ENCODE results near the gene GRAMD1B. TPM values are rescaled to one million over a fixed set of nuclear protein-coding genes. Genes with fewer than 3 reads are reported as not detected.

GRAMD1B gene
- total RNA-seq, 1 experiment from 2014 or later = 12.7 TPM

DNA sequence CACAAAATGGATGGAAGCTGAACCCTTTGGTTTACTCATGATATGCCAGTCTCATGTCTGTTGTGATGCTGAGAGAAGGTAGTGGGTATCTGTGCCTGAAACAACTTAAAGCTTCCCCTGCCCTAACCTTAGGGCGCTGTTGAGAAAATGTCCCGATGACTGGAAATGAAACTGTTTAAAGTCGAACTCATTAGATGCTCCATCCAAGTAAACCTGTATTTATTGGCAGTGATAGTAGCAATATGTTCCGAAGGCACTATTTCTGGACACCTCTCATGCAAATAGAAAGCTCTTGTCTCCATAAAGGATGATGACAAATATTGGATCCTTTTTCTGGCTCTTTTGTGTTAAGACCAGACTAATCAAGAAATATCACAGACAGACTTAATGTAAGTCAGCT is 86.2 kb downstream of the GRAMD1B start:
- ChIA-PET CTCF (no interaction called here), RAD21 (ENCODE audit: low non-redundant PET in 1 of 2, low total read pairs in 2 of 2, uncharacterized antibody in 2 of 2, unreplicated experiment in 2 of 2) (no interaction called here), POLR2A (no interaction called here)
- H3K9me2 ChIP-seq (ENCODE audit: insufficient read depth) = no peaks in the 10 kb centered on the region
- H3K36me3 ChIP-seq (ENCODE audit: control insufficient read depth in 1 of 2, insufficient read depth in 2 of 2, low read length in 2 of 2) = no peaks in the 10 kb centered on the region
- H2AFZ ChIP-seq (ENCODE audit: low read depth, low read length, poor library complexity, severe bottlenecking) = no peak overlapping the region
- no peaks in the 10 kb centered on the region for H3K79me2 ChIP-seq (ENCODE audit: insufficient read depth, low read length)
- intact Hi-C loops (cut with micrococcal nuclease) = loop anchor here (10.0 kb wide), 1 partner anchor 189 kb away; no protein-coding TSS in a partner anchor
- no peaks in the 10 kb centered on the region for H3K9me3 ChIP-seq (ENCODE audit: control insufficient read depth in 1 of 2, insufficient read depth in 1 of 2, low read depth in 1 of 2, low read length in 2 of 2)
- ATAC-seq (no peak), DNase-seq (ENCODE audit: low read depth, low spot score) (no peak)
- H4K20me1 ChIP-seq (ENCODE audit: insufficient read depth) = no peaks in the 10 kb centered on the region
- no peaks in the 10 kb centered on the region; the same call in 1 of the 2 replicates for H3K27me3 ChIP-seq (ENCODE audit: insufficient read depth, low read length)
- peaks cover 10 to 17% of the 10 kb centered on the region in 2 experiments for H3K4me1 ChIP-seq (ENCODE audit: control insufficient read depth in 1 of 2, insufficient read depth in 2 of 2, low read length in 2 of 2)
- no peak overlapping the region for H3K4me2 ChIP-seq (ENCODE audit: low read length)
- no peak overlapping the region for H3K27ac ChIP-seq (ENCODE audit: low read depth, low read length)
- TF ChIP-seq FOSL1 (IDR thresholded peaks at IDR 0.05; ENCODE audit: low read depth) (no peak), SP1 (IDR thresholded peaks at IDR 0.05; ENCODE audit: low read depth) (no peak)
- TF ChIP-seq, protein P1, sequence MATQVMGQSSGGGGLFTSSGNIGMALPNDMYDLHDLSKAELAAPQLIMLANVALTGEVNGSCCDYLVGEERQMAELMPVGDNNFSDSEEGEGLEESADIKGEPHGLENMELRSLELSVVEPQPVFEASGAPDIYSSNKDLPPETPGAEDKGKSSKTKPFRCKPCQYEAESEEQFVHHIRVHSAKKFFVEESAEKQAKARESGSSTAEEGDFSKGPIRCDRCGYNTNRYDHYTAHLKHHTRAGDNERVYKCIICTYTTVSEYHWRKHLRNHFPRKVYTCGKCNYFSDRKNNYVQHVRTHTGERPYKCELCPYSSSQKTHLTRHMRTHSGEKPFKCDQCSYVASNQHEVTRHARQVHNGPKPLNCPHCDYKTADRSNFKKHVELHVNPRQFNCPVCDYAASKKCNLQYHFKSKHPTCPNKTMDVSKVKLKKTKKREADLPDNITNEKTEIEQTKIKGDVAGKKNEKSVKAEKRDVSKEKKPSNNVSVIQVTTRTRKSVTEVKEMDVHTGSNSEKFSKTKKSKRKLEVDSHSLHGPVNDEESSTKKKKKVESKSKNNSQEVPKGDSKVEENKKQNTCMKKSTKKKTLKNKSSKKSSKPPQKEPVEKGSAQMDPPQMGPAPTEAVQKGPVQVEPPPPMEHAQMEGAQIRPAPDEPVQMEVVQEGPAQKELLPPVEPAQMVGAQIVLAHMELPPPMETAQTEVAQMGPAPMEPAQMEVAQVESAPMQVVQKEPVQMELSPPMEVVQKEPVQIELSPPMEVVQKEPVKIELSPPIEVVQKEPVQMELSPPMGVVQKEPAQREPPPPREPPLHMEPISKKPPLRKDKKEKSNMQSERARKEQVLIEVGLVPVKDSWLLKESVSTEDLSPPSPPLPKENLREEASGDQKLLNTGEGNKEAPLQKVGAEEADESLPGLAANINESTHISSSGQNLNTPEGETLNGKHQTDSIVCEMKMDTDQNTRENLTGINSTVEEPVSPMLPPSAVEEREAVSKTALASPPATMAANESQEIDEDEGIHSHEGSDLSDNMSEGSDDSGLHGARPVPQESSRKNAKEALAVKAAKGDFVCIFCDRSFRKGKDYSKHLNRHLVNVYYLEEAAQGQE (IDR thresholded peaks at IDR 0.05; ENCODE audit: low read depth) = no peak
- TF ChIP-seq, protein P2, sequence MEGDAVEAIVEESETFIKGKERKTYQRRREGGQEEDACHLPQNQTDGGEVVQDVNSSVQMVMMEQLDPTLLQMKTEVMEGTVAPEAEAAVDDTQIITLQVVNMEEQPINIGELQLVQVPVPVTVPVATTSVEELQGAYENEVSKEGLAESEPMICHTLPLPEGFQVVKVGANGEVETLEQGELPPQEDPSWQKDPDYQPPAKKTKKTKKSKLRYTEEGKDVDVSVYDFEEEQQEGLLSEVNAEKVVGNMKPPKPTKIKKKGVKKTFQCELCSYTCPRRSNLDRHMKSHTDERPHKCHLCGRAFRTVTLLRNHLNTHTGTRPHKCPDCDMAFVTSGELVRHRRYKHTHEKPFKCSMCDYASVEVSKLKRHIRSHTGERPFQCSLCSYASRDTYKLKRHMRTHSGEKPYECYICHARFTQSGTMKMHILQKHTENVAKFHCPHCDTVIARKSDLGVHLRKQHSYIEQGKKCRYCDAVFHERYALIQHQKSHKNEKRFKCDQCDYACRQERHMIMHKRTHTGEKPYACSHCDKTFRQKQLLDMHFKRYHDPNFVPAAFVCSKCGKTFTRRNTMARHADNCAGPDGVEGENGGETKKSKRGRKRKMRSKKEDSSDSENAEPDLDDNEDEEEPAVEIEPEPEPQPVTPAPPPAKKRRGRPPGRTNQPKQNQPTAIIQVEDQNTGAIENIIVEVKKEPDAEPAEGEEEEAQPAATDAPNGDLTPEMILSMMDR (IDR thresholded peaks at IDR 0.05 in 2 of 3, conservative IDR thresholded peaks at IDR 0.05 in 1 of 3; ENCODE audit: borderline replicate concordance in 1 of 3, insufficient read depth in 1 of 3, low read depth in 2 of 3, low read length in 2 of 3) = no peak
- TF ChIP-seq, protein P3, sequence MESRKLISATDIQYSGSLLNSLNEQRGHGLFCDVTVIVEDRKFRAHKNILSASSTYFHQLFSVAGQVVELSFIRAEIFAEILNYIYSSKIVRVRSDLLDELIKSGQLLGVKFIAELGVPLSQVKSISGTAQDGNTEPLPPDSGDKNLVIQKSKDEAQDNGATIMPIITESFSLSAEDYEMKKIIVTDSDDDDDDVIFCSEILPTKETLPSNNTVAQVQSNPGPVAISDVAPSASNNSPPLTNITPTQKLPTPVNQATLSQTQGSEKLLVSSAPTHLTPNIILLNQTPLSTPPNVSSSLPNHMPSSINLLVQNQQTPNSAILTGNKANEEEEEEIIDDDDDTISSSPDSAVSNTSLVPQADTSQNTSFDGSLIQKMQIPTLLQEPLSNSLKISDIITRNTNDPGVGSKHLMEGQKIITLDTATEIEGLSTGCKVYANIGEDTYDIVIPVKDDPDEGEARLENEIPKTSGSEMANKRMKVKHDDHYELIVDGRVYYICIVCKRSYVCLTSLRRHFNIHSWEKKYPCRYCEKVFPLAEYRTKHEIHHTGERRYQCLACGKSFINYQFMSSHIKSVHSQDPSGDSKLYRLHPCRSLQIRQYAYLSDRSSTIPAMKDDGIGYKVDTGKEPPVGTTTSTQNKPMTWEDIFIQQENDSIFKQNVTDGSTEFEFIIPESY (IDR thresholded peaks at IDR 0.05; ENCODE audit: extremely low read depth, insufficient replicate concordance, low read length) = no peak
- no peak overlapping the region for H3K9ac ChIP-seq (ENCODE audit: low read length)
- no TSS peak for BruUV-seq (replicated peaks)
- no peak overlapping the region for H3K4me3 ChIP-seq (replicated peaks in 1 of 2; ENCODE audit: low read depth in 1 of 2, low read length in 2 of 2)
